Measurements from ENCODE around the gene BLOC1S5. TPM values are rescaled to one million over a fixed set of nuclear protein-coding genes. Genes with fewer than 3 reads are reported as not detected.

The BLOC1S5 gene
- polyA plus RNA-seq, 2 of the 4 experiments (the other 2 are of a cell fraction), result 10.2 to 10.8 TPM

DNA sequence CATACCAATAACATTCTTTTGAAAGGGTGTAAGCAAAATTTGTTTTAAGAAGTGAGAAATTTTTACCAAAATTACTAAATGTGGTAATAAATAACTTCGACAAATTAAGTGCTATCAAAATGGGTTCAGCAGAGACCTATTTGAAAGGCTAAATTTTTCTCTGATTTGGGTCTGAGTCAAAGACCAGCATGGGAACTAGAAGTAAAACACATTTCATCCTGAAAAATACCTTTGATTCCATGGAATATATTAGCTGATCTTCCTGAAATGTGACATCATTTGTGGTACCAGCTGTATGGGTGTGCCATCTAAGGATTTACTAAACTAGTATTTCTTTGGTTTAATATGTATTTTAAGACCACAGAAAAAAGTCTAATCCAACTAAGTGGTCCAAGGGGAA lies 63.6 kb downstream of the BLOC1S5 start:
- H3K4me2 ChIP-seq, result no peak overlapping the region
- ATAC-seq (no peak), FAIRE-seq (no peak), DNase-seq (ENCODE audit: low read depth in 1 of 2, low spot score in 1 of 2) (no peak)
- 81% methylated on average over 1 of the region's 1 CpG for WGBS (ENCODE audit: missing lambda C conversion rate)
- no peaks in the 10 kb centered on the region for H3K9me3 ChIP-seq
- H3K27ac ChIP-seq, result no peak overlapping the region
- H3K4me1 ChIP-seq, result no peaks in the 10 kb centered on the region
- H3K4me3 ChIP-seq, result no peak overlapping the region
- POLR2A ChIA-PET, result no interaction called here
- TF ChIP-seq FOSB (CRISPR knock-in tag; IDR thresholded peaks at IDR 0.05), result no peak
- TF ChIP-seq ZSCAN20 (CRISPR knock-in tag; IDR thresholded peaks at IDR 0.05), result no peak
- TF ChIP-seq NR3C1 (IDR thresholded peaks at IDR 0.05), result no peak
- no peak for TF ChIP-seq JUNB (IDR thresholded peaks at IDR 0.05)
- TF ChIP-seq, protein P1, sequence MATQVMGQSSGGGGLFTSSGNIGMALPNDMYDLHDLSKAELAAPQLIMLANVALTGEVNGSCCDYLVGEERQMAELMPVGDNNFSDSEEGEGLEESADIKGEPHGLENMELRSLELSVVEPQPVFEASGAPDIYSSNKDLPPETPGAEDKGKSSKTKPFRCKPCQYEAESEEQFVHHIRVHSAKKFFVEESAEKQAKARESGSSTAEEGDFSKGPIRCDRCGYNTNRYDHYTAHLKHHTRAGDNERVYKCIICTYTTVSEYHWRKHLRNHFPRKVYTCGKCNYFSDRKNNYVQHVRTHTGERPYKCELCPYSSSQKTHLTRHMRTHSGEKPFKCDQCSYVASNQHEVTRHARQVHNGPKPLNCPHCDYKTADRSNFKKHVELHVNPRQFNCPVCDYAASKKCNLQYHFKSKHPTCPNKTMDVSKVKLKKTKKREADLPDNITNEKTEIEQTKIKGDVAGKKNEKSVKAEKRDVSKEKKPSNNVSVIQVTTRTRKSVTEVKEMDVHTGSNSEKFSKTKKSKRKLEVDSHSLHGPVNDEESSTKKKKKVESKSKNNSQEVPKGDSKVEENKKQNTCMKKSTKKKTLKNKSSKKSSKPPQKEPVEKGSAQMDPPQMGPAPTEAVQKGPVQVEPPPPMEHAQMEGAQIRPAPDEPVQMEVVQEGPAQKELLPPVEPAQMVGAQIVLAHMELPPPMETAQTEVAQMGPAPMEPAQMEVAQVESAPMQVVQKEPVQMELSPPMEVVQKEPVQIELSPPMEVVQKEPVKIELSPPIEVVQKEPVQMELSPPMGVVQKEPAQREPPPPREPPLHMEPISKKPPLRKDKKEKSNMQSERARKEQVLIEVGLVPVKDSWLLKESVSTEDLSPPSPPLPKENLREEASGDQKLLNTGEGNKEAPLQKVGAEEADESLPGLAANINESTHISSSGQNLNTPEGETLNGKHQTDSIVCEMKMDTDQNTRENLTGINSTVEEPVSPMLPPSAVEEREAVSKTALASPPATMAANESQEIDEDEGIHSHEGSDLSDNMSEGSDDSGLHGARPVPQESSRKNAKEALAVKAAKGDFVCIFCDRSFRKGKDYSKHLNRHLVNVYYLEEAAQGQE (IDR thresholded peaks at IDR 0.05), result no peak
- TF ChIP-seq NFE2L2 (conservative IDR thresholded peaks at IDR 0.05; ENCODE audit: low read length), result no peak
- no peak for TF ChIP-seq PHF8 (IDR thresholded peaks at IDR 0.05; ENCODE audit: borderline replicate concordance, low read depth)
- TF ChIP-seq, protein P2, sequence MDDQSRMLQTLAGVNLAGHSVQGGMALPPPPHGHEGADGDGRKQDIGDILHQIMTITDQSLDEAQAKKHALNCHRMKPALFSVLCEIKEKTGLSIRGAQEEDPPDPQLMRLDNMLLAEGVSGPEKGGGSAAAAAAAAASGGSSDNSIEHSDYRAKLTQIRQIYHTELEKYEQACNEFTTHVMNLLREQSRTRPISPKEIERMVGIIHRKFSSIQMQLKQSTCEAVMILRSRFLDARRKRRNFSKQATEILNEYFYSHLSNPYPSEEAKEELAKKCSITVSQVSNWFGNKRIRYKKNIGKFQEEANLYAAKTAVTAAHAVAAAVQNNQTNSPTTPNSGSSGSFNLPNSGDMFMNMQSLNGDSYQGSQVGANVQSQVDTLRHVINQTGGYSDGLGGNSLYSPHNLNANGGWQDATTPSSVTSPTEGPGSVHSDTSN (IDR thresholded peaks at IDR 0.05), result no peak
- no peak for TF ChIP-seq CBX8 (IDR thresholded peaks at IDR 0.05)
- CTCF ChIA-PET, result no interaction called here

DNA sequence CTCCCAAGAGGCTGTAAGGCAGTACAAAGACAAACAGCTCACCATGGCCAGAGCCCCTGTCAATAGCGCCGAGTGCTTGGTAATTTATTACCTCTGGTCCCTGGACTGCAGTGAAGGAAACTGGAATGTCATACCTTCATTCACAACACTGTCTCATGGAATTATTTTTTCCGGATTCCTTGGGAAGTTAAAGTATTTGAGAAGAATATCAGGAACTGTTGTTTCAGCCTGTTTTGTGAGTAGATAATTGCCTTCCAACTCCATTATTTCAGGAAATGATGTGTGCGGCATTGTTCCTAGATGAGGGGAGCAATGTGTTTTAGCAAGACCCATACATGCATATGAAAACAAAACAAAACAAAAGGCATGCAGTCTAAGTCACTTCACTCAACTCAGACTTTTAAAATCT lies 64.0 kb downstream of the BLOC1S5 start:
- H3K9me3 ChIP-seq, result no peaks in the 10 kb centered on the region
- FAIRE-seq, result no peak
- H3K4me2 ChIP-seq, result no peak overlapping the region
- POLR2A ChIA-PET, result no interaction called here
- H3K4me1 ChIP-seq, result no peaks in the 10 kb centered on the region
- DNase-seq (ENCODE audit: low read depth in 1 of 2, low spot score in 1 of 2), result no peak
- 87% methylated on average over 4 of the region's 4 CpGs for WGBS (ENCODE audit: missing lambda C conversion rate)
- no peak overlapping the region for H3K4me3 ChIP-seq
- no peak for ATAC-seq
- H3K27ac ChIP-seq, result no peak overlapping the region
- no peak for TF ChIP-seq MYC (IDR thresholded peaks at IDR 0.05; ENCODE audit: borderline replicate concordance, low read length)
- TF ChIP-seq RARB (CRISPR knock-in tag; IDR thresholded peaks at IDR 0.05), result no peak
- TF ChIP-seq JUN (IDR thresholded peaks at IDR 0.05), result no peak
- TF ChIP-seq SMC3 (IDR thresholded peaks at IDR 0.05), result no peak
- CTCF ChIA-PET, result no interaction called here

DNA sequence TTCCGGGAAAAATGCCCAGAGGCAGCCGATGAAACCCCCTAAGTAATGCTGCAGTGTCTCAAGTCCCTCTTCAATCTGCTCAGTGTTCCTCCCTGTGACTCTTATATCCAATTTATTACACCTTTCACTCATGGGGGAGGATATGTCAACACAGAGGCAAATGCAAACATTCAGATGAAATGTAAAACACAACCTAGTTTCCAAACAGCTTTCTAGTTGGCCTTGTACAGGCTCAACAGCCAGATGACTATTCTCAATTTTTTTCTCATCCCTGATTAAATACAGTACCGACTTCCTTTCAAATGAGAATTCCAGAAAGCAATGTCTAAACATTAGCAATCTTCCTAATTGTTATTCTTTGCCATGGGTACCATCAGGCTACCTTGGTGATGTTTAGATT lies 65.0 kb downstream of the BLOC1S5 start:
- no peaks in the 10 kb centered on the region for H3K9me3 ChIP-seq
- no peak overlapping the region for H3K27ac ChIP-seq
- H3K4me2 ChIP-seq, result no peak overlapping the region
- H3K4me3 ChIP-seq, result no peak overlapping the region
- no peak for TF ChIP-seq RNF2 (IDR thresholded peaks at IDR 0.05; ENCODE audit: borderline replicate concordance, low read depth)
- TF ChIP-seq, protein P3, sequence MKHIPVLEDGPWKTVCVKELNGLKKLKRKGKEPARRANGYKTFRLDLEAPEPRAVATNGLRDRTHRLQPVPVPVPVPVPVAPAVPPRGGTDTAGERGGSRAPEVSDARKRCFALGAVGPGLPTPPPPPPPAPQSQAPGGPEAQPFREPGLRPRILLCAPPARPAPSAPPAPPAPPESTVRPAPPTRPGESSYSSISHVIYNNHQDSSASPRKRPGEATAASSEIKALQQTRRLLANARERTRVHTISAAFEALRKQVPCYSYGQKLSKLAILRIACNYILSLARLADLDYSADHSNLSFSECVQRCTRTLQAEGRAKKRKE (CRISPR knock-in tag; IDR thresholded peaks at IDR 0.05; ENCODE audit: low read depth), result no peak
- TF ChIP-seq, protein P4, sequence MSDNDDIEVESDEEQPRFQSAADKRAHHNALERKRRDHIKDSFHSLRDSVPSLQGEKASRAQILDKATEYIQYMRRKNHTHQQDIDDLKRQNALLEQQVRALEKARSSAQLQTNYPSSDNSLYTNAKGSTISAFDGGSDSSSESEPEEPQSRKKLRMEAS (IDR thresholded peaks at IDR 0.05), result no peak
- TF ChIP-seq, protein P5, sequence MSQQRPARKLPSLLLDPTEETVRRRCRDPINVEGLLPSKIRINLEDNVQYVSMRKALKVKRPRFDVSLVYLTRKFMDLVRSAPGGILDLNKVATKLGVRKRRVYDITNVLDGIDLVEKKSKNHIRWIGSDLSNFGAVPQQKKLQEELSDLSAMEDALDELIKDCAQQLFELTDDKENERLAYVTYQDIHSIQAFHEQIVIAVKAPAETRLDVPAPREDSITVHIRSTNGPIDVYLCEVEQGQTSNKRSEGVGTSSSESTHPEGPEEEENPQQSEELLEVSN (IDR thresholded peaks at IDR 0.05; ENCODE audit: borderline replicate concordance, low read depth), result no peak
- TF ChIP-seq BHLHE40 (IDR thresholded peaks at IDR 0.05; ENCODE audit: low read depth, low read length), result no peak
- TF ChIP-seq ESRRA (IDR thresholded peaks at IDR 0.05; ENCODE audit: borderline replicate concordance, low read length), result no peak
- POLR2A ChIA-PET, result no interaction called here
- no peak for FAIRE-seq
- no peak for DNase-seq (ENCODE audit: low read depth in 1 of 2, low spot score in 1 of 2)
- CTCF ChIA-PET, result no interaction called here
- 78% methylated on average over 3 of the region's 3 CpGs for WGBS (ENCODE audit: missing lambda C conversion rate)
- no peak for ATAC-seq
- H3K4me1 ChIP-seq, result no peaks in the 10 kb centered on the region

Measured in A549 (cell line).